Duodenal mucosa (tissue), 2 donors: Measurements from ENCODE around the gene MUC4.
A peak's percentile ranks its signal among the peaks of the same experiment; 100 is the strongest.
"Not testable (repeated sequence)": the region's sequence is repeated elsewhere in the genome, so short reads cannot be mapped to it uniquely, and the experiment has no call there.

Source experiments
- H3K27ac ChIP-seq: one replicate; pipeline ENCODE4 v1.7.0; 2013; ENCODE audit warnings: low read depth, low read length
- H3K27me3 ChIP-seq, 2 donors: one replicate each; pipeline ENCODE4 v1.7.0; 2013; ENCODE audit warnings: low read length in 2 of 2, control low read depth in 1 of 2; ENCODE audit not compliant: insufficient read depth in 2 of 2, control insufficient read depth in 1 of 2
- H3K36me3 ChIP-seq, 2 donors: one replicate each; pipeline ENCODE4 v1.7.0; 2013; ENCODE audit warnings: low read length in 2 of 2, control low read depth in 1 of 2; ENCODE audit not compliant: insufficient read depth in 2 of 2, control insufficient read depth in 1 of 2
- H3K4me1 ChIP-seq, 2 donors: one replicate each; pipeline ENCODE4 v1.7.0; 2013; ENCODE audit warnings: low read length in 2 of 2, control low read depth in 1 of 2; ENCODE audit not compliant: insufficient read depth in 2 of 2, control insufficient read depth in 1 of 2
- H3K4me3 ChIP-seq, 2 donors: one replicate each; pipeline ENCODE4 v1.7.0; 2013; ENCODE audit warnings: low read length in 2 of 2, low read depth in 1 of 2
- H3K9ac ChIP-seq, 2 donors: one replicate each; pipeline ENCODE4 v1.7.0; 2013; ENCODE audit warnings: low read length in 2 of 2, low read depth in 1 of 2
- H3K9me3 ChIP-seq, 2 donors: one replicate each; pipeline ENCODE4 v1.7.0; 2013; ENCODE audit warnings: low read length in 2 of 2, control low read depth in 1 of 2; ENCODE audit not compliant: control insufficient read depth in 1 of 2

The MUC4 gene

DNA sequence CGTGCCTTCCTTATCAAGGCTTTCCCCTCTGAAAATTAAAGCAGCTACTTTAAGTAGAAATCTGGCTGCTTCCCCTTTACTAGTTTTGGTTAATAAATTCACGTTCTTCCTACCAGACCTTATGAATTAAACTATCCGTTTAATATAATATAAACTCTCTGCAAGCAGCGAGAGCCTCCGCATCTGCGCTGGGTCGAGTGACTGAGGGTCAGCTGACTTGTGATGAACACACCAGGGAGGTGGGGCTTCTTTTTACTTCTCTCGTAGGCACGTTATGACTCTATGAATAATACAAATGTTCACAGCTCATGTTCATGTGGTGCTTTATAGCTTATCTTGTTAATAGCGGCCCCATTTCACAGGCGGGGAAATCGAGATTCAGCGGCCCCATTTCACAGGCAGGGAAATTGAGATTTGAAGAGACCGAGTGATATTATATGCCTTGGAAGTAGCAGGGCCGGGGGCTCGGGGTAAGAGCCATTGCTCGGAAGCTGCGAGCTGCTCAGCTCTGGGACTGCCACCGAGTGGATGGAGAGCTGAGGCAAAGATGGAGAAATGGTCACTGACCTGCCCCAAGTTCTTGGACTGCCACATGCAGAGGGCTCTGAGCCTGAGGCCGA, 8.3 kb downstream of the MUC4 start:
- no peak overlapping the region for H3K27ac ChIP-seq
- H3K9ac ChIP-seq: no peak overlapping the region
- peak overlapping the region in 1 of 2 donors; percentile 30 for H3K4me3 ChIP-seq

DNA sequence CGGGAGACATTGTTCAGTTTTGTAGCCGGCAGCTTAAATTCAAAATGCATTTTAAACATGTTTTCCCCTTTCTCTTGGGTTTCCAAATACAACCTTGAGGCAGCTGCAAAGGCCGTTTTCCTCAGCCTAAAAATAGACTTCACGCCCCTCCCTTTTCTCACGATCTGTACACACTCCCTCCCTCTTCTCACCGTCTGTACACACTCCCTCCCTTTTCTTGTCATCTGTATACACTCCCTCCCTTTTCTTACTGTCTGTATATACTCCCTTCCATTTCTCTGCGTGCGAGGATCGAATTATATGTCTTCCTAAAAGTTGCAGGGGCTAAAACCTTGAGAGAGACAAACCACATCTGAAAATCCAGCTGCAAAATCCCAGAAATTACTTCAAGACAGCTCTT, 8.9 kb downstream of the MUC4 start:
- Histone ChIP-seq H3K9me3 (no peaks in the 10 kb centered on the region), H3K4me1 (peaks cover 17 to 21% of the 10 kb centered on the region in 2 donors), H3K27ac (no peak overlapping the region), H3K4me3 (peak overlapping the region in 1 of 2 donors; percentile 30), H3K27me3 (peaks cover 0 to 5% of the 10 kb centered on the region in 2 donors), H3K9ac (no peak overlapping the region), H3K36me3 (no peaks in the 10 kb centered on the region)

More for the DNA sequence above, 8.3 kb downstream of the MUC4 start:
- H3K36me3 ChIP-seq: no peaks in the 10 kb centered on the region
- peaks cover 0 to 5% of the 10 kb centered on the region in 2 donors for H3K27me3 ChIP-seq
- H3K4me1 ChIP-seq: peaks cover 17 to 21% of the 10 kb centered on the region in 2 donors
- no peaks in the 10 kb centered on the region for H3K9me3 ChIP-seq

DNA sequence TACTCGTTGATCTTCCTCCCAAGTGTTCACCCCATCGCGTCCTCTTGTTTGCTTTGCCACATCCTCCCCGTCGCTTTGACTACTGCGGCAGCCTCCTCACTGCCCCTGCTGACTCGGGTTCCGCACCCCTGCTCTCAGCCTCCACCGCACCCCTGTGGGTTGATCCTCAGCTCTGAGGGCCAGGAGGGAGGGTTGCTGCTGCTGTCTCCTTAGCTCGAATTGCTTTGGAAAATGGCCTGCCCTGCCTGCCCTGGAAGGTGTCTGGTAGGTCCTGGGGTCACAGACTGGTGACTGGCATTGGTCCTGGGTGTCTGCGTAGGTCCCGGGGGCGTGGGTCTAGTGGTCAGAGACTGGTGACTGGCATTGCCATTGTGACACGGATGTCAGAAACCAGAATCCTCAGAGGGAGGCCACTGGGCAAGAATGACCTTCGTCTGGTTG, 9.4 kb downstream of the MUC4 start:
- Histone ChIP-seq H3K27ac (no peak overlapping the region), H3K27me3 (peaks cover 0 to 5% of the 10 kb centered on the region in 2 donors), H3K36me3 (no peaks in the 10 kb centered on the region), H3K9me3 (no peaks in the 10 kb centered on the region), H3K4me3 (peak overlapping the region in 1 of 2 donors; percentile 18), H3K9ac (no peak overlapping the region), H3K4me1 (peaks cover 17 to 21% of the 10 kb centered on the region in 2 donors)

DNA sequence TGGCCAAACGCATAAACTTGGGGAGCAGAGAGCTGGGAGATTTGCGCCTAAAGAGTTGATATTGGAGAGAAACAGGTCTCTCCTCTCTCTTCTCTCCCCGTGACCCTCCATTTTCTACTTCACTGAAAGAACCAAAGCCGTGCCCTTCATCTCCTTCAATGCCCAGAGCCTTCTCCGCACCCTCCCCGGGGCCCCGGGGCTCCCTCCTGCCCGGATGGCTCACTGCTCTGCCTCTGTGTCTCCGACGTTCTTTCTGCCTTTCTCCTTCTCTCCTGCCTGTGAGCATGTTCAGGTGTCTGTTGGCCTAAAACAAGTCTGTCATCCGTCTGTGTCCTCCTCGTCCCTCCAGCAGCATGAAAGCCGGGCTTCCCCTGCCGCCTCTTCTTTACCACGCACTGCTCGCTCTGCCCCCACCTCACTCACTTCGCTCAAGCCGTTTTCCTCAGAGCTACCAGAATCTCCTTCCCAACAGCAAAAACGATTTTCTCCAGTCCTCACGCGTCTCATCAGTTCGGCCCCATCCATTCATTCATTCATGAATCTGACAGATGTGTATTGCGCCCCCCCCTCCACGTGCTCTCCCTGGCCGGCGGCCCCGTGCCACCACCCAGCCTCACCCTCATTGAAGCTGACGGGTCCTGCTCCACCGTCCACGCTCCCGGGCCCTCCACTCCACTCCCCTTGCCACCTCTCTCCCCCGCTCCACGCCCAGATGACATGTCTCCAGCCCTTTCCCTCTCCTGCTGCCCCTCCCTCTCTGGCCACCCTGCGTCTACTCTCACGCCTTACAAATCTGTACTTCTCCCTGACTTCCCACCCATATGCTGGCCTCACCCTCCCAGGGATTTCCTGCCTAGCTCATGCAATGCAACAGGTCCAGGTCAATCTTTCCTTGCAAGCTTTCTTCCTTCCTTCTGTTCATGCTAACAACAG, 10.2 kb downstream of the MUC4 start:
- Histone ChIP-seq H3K4me1 (peaks cover 17 to 21% of the 10 kb centered on the region in 2 donors), H3K27me3 (peaks cover 0 to 5% of the 10 kb centered on the region in 2 donors), H3K27ac (no peak overlapping the region), H3K9me3 (no peaks in the 10 kb centered on the region), H3K9ac (no peak overlapping the region), H3K36me3 (no peaks in the 10 kb centered on the region), H3K4me3 (peak overlapping the region in 1 of 2 donors; percentile 18)

DNA sequence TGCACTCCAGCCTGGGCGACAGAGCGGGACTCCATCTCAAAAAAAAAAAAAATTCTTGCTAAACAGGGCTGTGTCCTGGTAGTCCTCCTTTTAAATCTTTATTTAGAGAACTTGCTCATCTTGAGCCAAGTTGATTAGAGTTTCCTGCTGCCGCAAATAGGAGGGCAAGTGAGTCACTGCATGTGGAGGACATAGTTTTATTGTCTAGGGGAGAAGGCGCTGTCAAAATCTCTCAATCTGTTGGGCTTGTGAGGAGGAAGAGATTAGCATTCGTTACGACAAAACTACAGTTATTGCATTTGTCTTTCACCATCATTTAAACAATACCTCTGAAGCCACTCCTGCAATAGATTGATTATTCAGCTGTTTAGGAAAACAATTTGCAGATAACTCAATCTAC, 11.5 kb downstream of the MUC4 start:
- H3K36me3 ChIP-seq: no peaks in the 10 kb centered on the region
- no peak overlapping the region for H3K4me3 ChIP-seq
- H3K4me1 ChIP-seq: peaks cover 17 to 21% of the 10 kb centered on the region in 2 donors
- no peaks in the 10 kb centered on the region for H3K9me3 ChIP-seq
- no peak overlapping the region for H3K9ac ChIP-seq
- no peak overlapping the region for H3K27ac ChIP-seq
- peaks cover 0 to 5% of the 10 kb centered on the region in 2 donors for H3K27me3 ChIP-seq

DNA sequence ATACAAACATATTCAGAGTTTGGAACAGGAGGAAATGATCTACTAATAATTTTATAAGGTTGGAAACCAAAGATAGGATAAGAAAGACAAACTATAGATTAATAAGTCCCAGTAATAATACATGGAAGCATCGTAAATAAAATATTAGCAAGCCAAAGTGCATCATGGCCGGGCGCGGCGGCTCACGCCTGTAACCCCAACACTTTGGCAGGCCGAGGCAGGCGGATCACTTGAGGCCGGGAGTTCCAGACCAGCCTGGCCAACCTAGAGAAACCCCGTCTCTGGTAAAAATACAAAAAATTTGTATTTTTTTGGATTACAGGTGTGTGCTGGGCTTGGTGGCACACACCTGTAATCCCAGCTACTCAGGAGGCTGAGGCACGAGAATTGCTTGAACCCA, 14.9 kb downstream of the MUC4 start:
- Histone ChIP-seq H3K27me3 (no peaks in the 10 kb centered on the region), H3K9ac (no peak overlapping the region), H3K4me1 (peaks cover under 1 to 1% of the 10 kb centered on the region in 2 donors), H3K36me3 (no peaks in the 10 kb centered on the region), H3K27ac (no peak overlapping the region), H3K9me3 (no peaks in the 10 kb centered on the region), H3K4me3 (no peak overlapping the region)

DNA sequence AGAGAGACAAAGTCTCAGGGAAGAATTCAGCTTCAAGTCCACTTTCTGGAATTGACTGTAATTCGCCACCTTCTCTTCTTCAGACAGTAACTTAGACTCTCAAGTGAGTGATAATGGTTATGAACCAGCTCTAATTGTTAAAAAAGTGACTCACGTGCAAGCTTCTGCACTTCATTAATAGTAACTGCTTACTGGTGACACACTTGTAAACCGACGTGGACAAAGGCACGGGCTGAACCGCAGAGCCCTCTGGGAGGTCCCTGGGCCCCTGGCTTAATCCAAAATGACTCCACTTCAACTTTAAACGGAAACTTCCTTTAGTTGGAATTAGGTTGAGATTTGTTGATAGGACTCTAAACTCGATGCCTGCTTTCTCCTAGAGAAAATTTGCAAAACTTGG, 17.0 kb downstream of the MUC4 start:
- Histone ChIP-seq H3K27ac (no peak overlapping the region), H3K9ac (no peak overlapping the region), H3K4me3 (no peak overlapping the region), H3K36me3 (no peaks in the 10 kb centered on the region), H3K4me1 (no peaks in the 10 kb centered on the region), H3K27me3 (no peaks in the 10 kb centered on the region), H3K9me3 (no peaks in the 10 kb centered on the region)

DNA sequence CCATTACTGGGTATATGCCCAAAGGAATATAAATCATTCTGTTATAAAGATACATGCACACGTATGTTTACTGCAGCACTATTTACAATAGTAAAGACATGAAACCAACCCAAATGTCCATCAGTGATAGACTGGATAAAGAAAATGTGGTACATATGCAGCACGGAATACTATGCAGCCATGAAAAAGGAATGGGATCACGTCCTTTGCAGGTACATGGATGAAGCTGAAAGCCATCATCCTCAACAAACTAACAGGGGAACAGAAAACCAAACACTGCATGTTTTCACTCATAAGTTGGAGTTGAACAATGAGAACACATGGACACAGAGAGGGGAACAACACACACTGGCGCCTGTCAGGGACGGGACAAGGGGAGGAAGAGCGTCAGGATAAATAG, 19.1 kb downstream of the MUC4 start:
- not testable (repeated sequence) for H3K27ac ChIP-seq, H3K9me3 ChIP-seq, H3K27me3 ChIP-seq, H3K36me3 ChIP-seq, H3K4me3 ChIP-seq, H3K9ac ChIP-seq, H3K4me1 ChIP-seq

DNA sequence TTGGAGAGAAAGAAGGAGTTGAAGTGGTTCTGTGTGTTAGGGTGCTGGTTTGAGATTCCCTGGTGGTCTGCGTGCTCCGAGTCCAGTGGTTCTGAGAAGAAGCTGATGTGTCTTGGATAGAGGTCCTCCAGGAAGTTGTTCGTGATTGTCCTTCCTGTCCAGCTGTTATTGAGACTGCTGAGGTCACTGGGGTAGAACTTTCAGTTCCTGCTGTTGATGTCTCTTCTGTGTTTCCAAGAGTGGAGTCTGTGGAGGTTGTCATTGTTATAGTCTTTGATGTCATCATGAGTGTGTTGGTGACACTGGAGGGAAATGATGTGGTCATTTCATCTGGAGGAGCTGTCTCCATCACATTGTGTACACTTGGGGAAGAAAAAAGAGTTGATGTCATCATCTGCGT, 20.8 kb downstream of the MUC4 start:
- no peaks in the 10 kb centered on the region for H3K27me3 ChIP-seq
- H3K9me3 ChIP-seq: peaks cover 0 to 4% of the 10 kb centered on the region in 2 donors
- H3K36me3 ChIP-seq: no peaks in the 10 kb centered on the region
- no peaks in the 10 kb centered on the region for H3K4me1 ChIP-seq
- H3K9ac ChIP-seq: no peak overlapping the region
- H3K27ac ChIP-seq: no peak overlapping the region
- H3K4me3 ChIP-seq: no peak overlapping the region
